Left forelimb (tissue), 1 donor: ENCODE results near the gene AK1.

Experiments used
- DNase-seq: peaks from one replicate; pipeline ENCODE4 v3.0.0-alpha.2; 2018; ENCODE audit warnings: low spot score

Gene AK1

DNA sequence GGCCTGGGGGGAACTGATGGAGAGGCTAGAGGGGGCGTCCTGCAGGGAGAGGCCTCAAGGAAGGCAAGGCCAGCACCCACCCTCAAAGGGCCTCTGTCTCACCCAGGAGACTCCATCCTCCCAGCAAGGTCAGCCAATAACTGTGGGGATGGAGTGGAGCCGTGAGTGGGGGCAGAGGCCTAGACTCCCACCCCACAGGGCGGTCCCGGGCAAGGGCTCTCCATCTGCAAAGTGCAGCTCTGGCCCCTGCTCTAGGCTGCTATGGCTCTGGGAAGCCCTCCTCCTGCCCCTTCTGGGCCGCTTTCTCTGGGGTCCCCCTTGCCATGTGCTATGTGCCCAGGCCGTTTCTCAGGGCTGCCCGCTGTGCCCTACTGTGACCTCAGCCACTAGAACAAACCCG is 60.7 kb downstream of the AK1 start:
- DNase-seq, result no peak
